RKO (cell line): ENCODE data around the gene MRRF.
"Not testable (repeated sequence)": the region's sequence is repeated elsewhere in the genome, so short reads cannot be mapped to it uniquely, and the experiment has no call there.

Source experiments
- DNase-seq: peaks from one replicate; pipeline ENCODE4 v3.0.0-alpha.2; 2016; ENCODE audit warnings: low spot score

MRRF gene

GRCh38 chr9:122360891-122361290 lies 96.2 kb downstream of the MRRF start:
- no peak for DNase-seq

- not testable (repeated sequence) for DNase-seq
Observed at GRCh38 chr9:122363131-122363530, 98.4 kb downstream of the MRRF start.

GRCh38 chr9:122364117-122364782 lies 99.6 kb downstream of the MRRF start:
- DNase-seq, result no peak

- no peak for DNase-seq
Observed at GRCh38 chr9:122364783-122365150, 100.1 kb downstream of the MRRF start.

- DNase-seq, result no peak
Observed at GRCh38 chr9:122366074-122366660, 101.5 kb downstream of the MRRF start.

- no peak for DNase-seq
Observed at GRCh38 chr9:122367065-122367464, 102.4 kb downstream of the MRRF start.

GRCh38 chr9:122367774-122368460 lies 103.2 kb downstream of the MRRF start:
- no peak for DNase-seq

- no peak for DNase-seq
Observed at GRCh38 chr9:122368642-122369041, 104.0 kb downstream of the MRRF start.

GRCh38 chr9:122370303-122370702 lies 105.6 kb downstream of the MRRF start:
- DNase-seq, result no peak

GRCh38 chr9:122370869-122371755 lies 106.4 kb downstream of the MRRF start, which contains the start of gene PTGS1:
PTGS1 (plus strand) TSS chr9:122371024; CDS start chr9:122371085, 61 bp downstream.
- DNase-seq, result no peak

GRCh38 chr9:122371846-122372245 lies 107.2 kb downstream of the MRRF start:
- no peak for DNase-seq

- no peak for DNase-seq
Observed at GRCh38 chr9:122372856-122373845, 108.5 kb downstream of the MRRF start.

- no peak for DNase-seq
Observed at GRCh38 chr9:122374885-122375420, 110.3 kb downstream of the MRRF start.

- no peak for DNase-seq
Observed at GRCh38 chr9:122376796-122377195, 112.1 kb downstream of the MRRF start.

GRCh38 chr9:122377241-122378164 lies 112.8 kb downstream of the MRRF start:
- DNase-seq, result no peak

GRCh38 chr9:122378236-122378635 lies 113.6 kb downstream of the MRRF start:
- DNase-seq, result no peak

- peak; percentile 15 for DNase-seq
Observed at GRCh38 chr9:122379340-122379739, 114.7 kb downstream of the MRRF start.

- DNase-seq, result no peak
Observed at GRCh38 chr9:122380293-122380692, 115.6 kb downstream of the MRRF start.
